ENCODE measurements around the gene CCND1. TPM values are rescaled to one million over a fixed set of nuclear protein-coding genes. Genes with fewer than 3 reads are reported as not detected.
"Not testable (repeated sequence)": the region's sequence is repeated elsewhere in the genome, so short reads cannot be mapped to it uniquely, and the experiment has no call there.

The CCND1 gene
- total RNA-seq, 1 donor = 770 TPM

DNA sequence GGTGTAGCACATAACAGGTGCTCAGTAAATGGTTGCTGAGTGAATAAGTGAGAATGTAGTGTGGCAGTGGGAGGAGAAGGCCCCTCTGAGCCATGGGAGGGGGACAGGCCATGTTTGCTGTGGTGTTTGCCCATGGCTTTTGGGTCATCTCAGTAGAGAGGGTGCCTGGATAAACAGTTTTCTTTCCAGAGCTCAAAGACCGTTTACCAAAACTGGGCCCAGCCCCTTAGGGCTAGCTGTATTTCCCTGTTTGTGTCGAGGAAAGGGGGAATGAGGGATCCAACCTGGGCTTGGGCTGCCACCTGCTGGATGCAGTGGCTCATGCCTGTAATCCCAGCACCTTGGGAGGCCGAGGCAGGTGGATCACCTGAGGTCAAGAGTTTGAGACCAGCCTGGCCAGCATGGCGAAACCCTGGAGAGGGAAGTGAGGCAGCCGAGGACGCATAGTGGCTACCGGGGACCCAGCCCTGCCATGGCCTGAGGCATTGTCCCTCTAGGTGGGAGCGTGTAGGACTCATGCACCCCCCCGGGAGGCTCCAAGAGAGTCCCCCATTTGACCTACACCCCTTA lies 42.9 kb downstream of the CCND1 start:
- peak; percentile 31 for TF ChIP-seq CTCF (IDR thresholded peaks at IDR 0.05; ENCODE audit: insufficient read depth, low read length)
- H3K4me3 ChIP-seq (ENCODE audit: low read depth, low read length) = no peak overlapping the region
- DNase-seq (ENCODE audit: low read depth) = no peak

DNA sequence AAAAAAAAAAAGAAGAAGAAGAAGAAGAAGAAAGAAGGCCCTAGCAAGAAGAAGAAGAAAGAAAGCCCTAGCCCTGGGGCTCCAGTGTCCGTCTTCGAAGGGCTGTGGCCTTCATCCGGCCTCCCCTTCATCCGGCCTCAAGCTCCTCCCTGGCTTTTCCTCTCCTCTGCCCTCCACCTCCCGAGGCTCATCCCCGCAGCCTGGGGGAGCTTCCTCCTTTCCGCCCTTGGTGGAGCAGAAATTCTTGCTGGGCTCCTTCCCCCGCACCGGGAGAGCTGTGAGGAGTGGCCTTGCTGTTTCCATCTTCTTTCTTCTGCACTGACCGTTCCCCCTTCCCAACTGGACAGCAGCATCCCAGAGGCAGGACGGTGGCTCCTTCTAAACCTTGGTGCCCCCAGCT lies 43.7 kb downstream of the CCND1 start:
- no peak for TF ChIP-seq CTCF (IDR thresholded peaks at IDR 0.05; ENCODE audit: insufficient read depth, low read length)
- DNase-seq (ENCODE audit: low read depth) = no peak
- H3K4me3 ChIP-seq (ENCODE audit: low read depth, low read length) = no peak overlapping the region

- no peak for DNase-seq (ENCODE audit: low read depth)
- TF ChIP-seq CTCF (IDR thresholded peaks at IDR 0.05; ENCODE audit: insufficient read depth, low read length) = no peak
- H3K4me3 ChIP-seq (ENCODE audit: low read depth, low read length) = no peak overlapping the region
Observed at GRCh38 chr11:69685348-69685747, 44.4 kb downstream of the CCND1 start.

GRCh38 chr11:69686452-69686851 lies 45.5 kb downstream of the CCND1 start:
- no peak for DNase-seq (ENCODE audit: low read depth)
- no peak for TF ChIP-seq CTCF (IDR thresholded peaks at IDR 0.05; ENCODE audit: insufficient read depth, low read length)
- H3K4me3 ChIP-seq (ENCODE audit: low read depth, low read length) = no peak overlapping the region

GRCh38 chr11:69686856-69687255 lies 45.9 kb downstream of the CCND1 start:
- H3K4me3 ChIP-seq (ENCODE audit: low read depth, low read length) = no peak overlapping the region
- TF ChIP-seq CTCF (IDR thresholded peaks at IDR 0.05; ENCODE audit: insufficient read depth, low read length) = no peak
- no peak for DNase-seq (ENCODE audit: low read depth)

DNA sequence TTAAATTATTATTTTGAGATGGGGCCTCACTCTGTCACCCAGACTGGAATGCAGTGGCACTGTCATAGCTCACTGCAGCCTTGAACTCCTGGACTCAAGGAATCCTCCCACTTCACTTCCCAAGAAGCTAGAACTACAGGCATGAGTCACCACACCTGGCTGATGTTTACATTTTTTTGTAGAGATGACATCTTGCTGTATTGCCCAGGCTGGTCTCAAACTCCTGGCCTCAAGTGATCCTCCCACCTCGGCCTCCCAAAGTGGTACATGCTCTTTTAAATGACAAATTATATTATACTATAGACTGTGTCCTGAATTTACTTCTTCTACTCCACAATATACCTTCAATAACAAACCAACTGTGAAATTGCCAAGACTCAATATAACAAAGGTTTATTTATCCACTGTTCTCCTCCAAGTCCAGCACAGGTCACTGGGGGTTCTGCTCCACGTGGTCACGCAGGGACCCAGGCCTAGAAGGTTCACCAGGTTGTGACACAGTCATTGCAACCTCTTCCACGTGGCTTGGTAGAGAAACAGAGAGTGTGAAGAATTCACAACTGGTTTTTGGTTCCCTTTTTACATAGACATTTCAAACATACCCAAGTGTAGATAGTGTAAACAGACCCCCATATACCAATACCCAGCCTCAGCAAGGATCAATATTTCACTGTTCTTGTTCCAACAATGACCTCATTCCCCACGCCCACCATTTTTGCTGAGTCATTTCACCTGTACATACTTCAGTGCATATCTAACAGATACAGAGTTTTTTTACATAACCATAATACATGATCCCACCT lies 47.2 kb downstream of the CCND1 start:
- DNase-seq (ENCODE audit: low read depth); H3K4me3 ChIP-seq (ENCODE audit: low read depth, low read length): not testable (repeated sequence)

DNA sequence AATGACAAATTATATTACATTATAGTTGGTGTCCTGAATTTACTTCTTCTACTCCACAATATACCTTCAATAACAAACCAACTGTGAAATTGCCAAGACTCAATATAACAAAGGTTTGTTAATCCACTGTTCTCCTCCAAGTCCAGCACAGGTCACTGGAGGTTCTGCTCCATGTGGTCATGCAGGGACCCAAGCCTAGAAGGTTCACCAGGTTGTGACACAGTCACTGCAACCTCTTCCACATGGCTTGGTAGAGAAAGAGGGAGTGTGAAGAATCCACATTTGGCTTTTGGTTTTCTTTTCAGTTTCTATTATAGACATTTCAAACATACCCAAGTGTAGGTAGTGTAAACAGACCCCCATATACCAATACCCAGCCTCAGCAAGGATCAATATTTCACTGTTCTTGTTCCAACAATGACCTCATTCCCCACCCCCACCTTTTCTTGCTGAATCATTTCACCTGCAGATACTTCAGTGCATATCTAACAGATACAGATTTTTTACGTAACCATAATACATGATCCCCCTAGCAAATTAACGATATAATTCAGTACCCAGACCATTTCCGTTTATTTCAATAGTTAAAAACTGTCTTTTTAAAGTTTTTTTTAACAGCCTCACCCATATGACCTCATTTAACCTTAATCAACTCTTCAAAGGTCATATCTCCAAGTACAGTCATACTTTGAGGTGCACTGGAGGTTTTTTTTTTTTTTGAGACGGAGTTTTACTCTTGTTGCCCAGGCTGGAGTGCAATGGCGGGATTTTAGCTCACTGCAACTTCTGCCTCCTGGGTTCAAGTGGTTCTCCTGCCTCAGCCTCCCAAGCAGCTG lies 48.7 kb downstream of the CCND1 start:
- TF ChIP-seq CTCF (IDR thresholded peaks at IDR 0.05; ENCODE audit: insufficient read depth, low read length) = no peak
- no peak overlapping the region for H3K4me3 ChIP-seq (ENCODE audit: low read depth, low read length)
- DNase-seq (ENCODE audit: low read depth) = no peak
